Gastrocnemius medialis (tissue), 4 donors: ENCODE results near the gene CELSR1. TPM values are rescaled to one million over a fixed set of nuclear protein-coding genes. Genes with fewer than 3 reads are reported as not detected.

Source experiments
- ATAC-seq, 2 donors: fragments of 150-250 bp; one replicate each; pipeline ENCODE4 v1.9.1; 2016
- DNase-seq, 2 donors: peaks; one replicate each; pipeline ENCODE4 v3.0.0-alpha.2; 2019
- H3K27ac ChIP-seq, 4 donors: fragments of 200-600 bp; sonication (generic); 1 replicate in 1 of 4; 2 replicates in 3 of 4; pipeline ENCODE4 v1.5.1; 2016 to 2018; ENCODE audit warnings: mild to moderate bottlenecking in 2 of 4, moderate library complexity in 1 of 4
- H3K27me3 ChIP-seq, 3 donors: fragments of 200-600 bp; sonication (generic) in 2 of 3; 1 replicate in 1 of 3; 2 replicates in 2 of 3; pipeline versions ENCODE4 v1.5.1 to v1.6.0; 2016 to 2019; ENCODE audit warnings: mild to moderate bottlenecking in 1 of 3, moderate library complexity in 1 of 3
- H3K36me3 ChIP-seq, 2 donors: fragments of 200-600 bp; sonication (generic) in 1 of 2; one replicate each; pipeline ENCODE4 v1.5.1; 2017 to 2018
- H3K4me1 ChIP-seq, 2 donors: fragments of 200-600 bp; sonication (generic) in 1 of 2; one replicate each; pipeline ENCODE4 v1.5.1; 2016 to 2017; ENCODE audit warnings: mild to moderate bottlenecking in 2 of 2
- H3K4me3 ChIP-seq, 4 donors: fragments of 200-600 bp; sonication (generic) in 3 of 4; 1 replicate in 1 of 4; 2 replicates in 3 of 4; pipeline ENCODE4 v1.5.1; 2016 to 2019; ENCODE audit warnings: mild to moderate bottlenecking in 2 of 4
- H3K9me3 ChIP-seq, 3 donors: fragments of 200-600 bp; sonication (generic) in 2 of 3; 1 replicate in 1 of 3; 2 replicates in 2 of 3; pipeline ENCODE4 v1.5.1; 2016 to 2019
- CTCF ChIP-seq, 5 experiments: fragments of 450-650 bp in 3 of 5; fragments of 200-600 bp in 2 of 5; sonication (generic) in 2 of 5; IDR thresholded peaks in 4 of 5; conservative IDR thresholded peaks in 1 of 5; 1 replicate in 4 of 5; 2 replicates in 1 of 5; pipeline ENCODE4 v1.5.1; 2016 to 2019; ENCODE audit warnings: antibody characterized with exemption in 5 of 5, mild to moderate bottlenecking in 3 of 5, moderate library complexity in 3 of 5
- POLR2A ChIP-seq, 2 donors: fragments of 450-650 bp; IDR thresholded peaks; one replicate each; pipeline ENCODE4 v1.6.1; 2017; ENCODE audit warnings: antibody characterized with exemption in 2 of 2, mild to moderate bottlenecking in 2 of 2, moderate library complexity in 2 of 2
- in situ Hi-C, 4 donors: fragments of 200-750 bp; cut with MboI; loops; one replicate each; pipeline versions ENCODE4 v1.15.0 to v1.8.0; 2017; ENCODE audit warnings: low sequenced_read_pairs in 4 of 4
- intact Hi-C: fragments of 100-400 bp; cut with DNase I; formaldehyde crosslinking; loops from one replicate; pipeline ENCODE4 v1.15.1; 2023; ENCODE audit warnings: low total_unique reads
- total RNA-seq, 4 donors: library from RNA; depleted of rRNA; stranded (reverse); fragments of >200 nt; gene quantifications; one replicate each; pipeline versions ENCODE4 v1.1.0 to v1.2.3, GENCODE V29; 2016

Gene CELSR1
- total RNA-seq, 4 donors from 2014 or later, result 0.10 to 1.5 (median 0.87) TPM

- H3K27ac ChIP-seq, result no peak overlapping the region
- no peak for TF ChIP-seq CTCF (IDR thresholded peaks at IDR 0.05 in 4 of 5, conservative IDR thresholded peaks at IDR 0.05 in 1 of 5)
- no peak for TF ChIP-seq POLR2A (IDR thresholded peaks at IDR 0.05)
- no peak for ATAC-seq
- no peak overlapping the region for H3K4me3 ChIP-seq
- no peak for DNase-seq
- H3K4me1 ChIP-seq, result no peaks in the 10 kb centered on the region
- H3K36me3 ChIP-seq, result no peaks in the 10 kb centered on the region
- H3K27me3 ChIP-seq, result peaks cover 13 to 31% (median 16%) of the 10 kb centered on the region in 3 donors
- no peaks in the 10 kb centered on the region for H3K9me3 ChIP-seq
- in situ Hi-C loops, result no loop called here
- intact Hi-C loops, result no loop called here
Measured at GRCh38 chr22:46455446-46455845, 82.0 kb downstream of the CELSR1 start.

- no peak overlapping the region for H3K27ac ChIP-seq
- TF ChIP-seq CTCF (IDR thresholded peaks at IDR 0.05 in 4 of 5, conservative IDR thresholded peaks at IDR 0.05 in 1 of 5), result no peak
- no peak for TF ChIP-seq POLR2A (IDR thresholded peaks at IDR 0.05)
- H3K9me3 ChIP-seq, result no peaks in the 10 kb centered on the region
- no peak for DNase-seq
- no peaks in the 10 kb centered on the region for H3K4me1 ChIP-seq
- no peaks in the 10 kb centered on the region for H3K36me3 ChIP-seq
- ATAC-seq, result no peak
- in situ Hi-C loops, result no loop called here
- intact Hi-C loops, result no loop called here
- H3K4me3 ChIP-seq, result no peak overlapping the region
- H3K27me3 ChIP-seq, result peaks cover 13 to 27% (median 17%) of the 10 kb centered on the region in 3 donors
Measured at GRCh38 chr22:46454504-46455269, 82.7 kb downstream of the CELSR1 start.

GRCh38 chr22:46453829-46454503, 83.5 kb downstream of the CELSR1 start:
- in situ Hi-C loops (no loop called here), intact Hi-C loops (no loop called here)
- H3K4me1 ChIP-seq, result no peaks in the 10 kb centered on the region
- no peaks in the 10 kb centered on the region for H3K9me3 ChIP-seq
- ATAC-seq (no peak), DNase-seq (no peak)
- no peak overlapping the region for H3K4me3 ChIP-seq
- peaks cover 9 to 27% (median 17%) of the 10 kb centered on the region in 3 donors for H3K27me3 ChIP-seq
- no peak for TF ChIP-seq CTCF (IDR thresholded peaks at IDR 0.05 in 4 of 5, conservative IDR thresholded peaks at IDR 0.05 in 1 of 5)
- TF ChIP-seq POLR2A (IDR thresholded peaks at IDR 0.05), result no peak
- no peak overlapping the region for H3K27ac ChIP-seq
- H3K36me3 ChIP-seq, result no peaks in the 10 kb centered on the region

GRCh38 chr22:46453006-46453828, 84.2 kb downstream of the CELSR1 start:
- no peaks in the 10 kb centered on the region for H3K9me3 ChIP-seq
- H3K27me3 ChIP-seq, result peaks cover 9 to 27% (median 17%) of the 10 kb centered on the region in 3 donors
- no peaks in the 10 kb centered on the region for H3K4me1 ChIP-seq
- no peak overlapping the region for H3K4me3 ChIP-seq
- H3K36me3 ChIP-seq, result no peaks in the 10 kb centered on the region
- intact Hi-C loops (no loop called here), in situ Hi-C loops (no loop called here)
- TF ChIP-seq CTCF (IDR thresholded peaks at IDR 0.05 in 4 of 5, conservative IDR thresholded peaks at IDR 0.05 in 1 of 5) (no peak), POLR2A (IDR thresholded peaks at IDR 0.05) (no peak)
- DNase-seq, result no peak
- ATAC-seq, result no peak
- no peak overlapping the region for H3K27ac ChIP-seq
